GM12892 (cell line): ENCODE measurements around the gene SETD6.
"Not testable (repeated sequence)": the region's sequence is repeated elsewhere in the genome, so short reads cannot be mapped to it uniquely, and the experiment has no call there.

ENCODE experiments used
- DNase-seq: peaks from one replicate; pipeline ENCODE4 v3.0.0; 2011; ENCODE audit not compliant: insufficient read length
- FAIRE-seq: peaks from 2 replicates; lab custom pipeline; 2011; peaks lifted over from hg19 to GRCh38; lab: Jason Lieb, UNC
- POLR2A ChIP-seq: IDR thresholded peaks from 2 replicates; pipeline ENCODE4 v1.6.1; 2011; ENCODE audit warnings: low read depth, low read length, control low read depth
- POLR2AphosphoS5 ChIP-seq: IDR thresholded peaks from 2 replicates; pipeline ENCODE4 v1.6.1; 2011; ENCODE audit warnings: low read depth, low read length, control low read depth
- TAF1 ChIP-seq: IDR thresholded peaks from 2 replicates; pipeline ENCODE4 v1.6.1; 2011; ENCODE audit warnings: low read depth, mild to moderate bottlenecking, control low read depth, low read length, borderline replicate concordance

SETD6 gene

DNA sequence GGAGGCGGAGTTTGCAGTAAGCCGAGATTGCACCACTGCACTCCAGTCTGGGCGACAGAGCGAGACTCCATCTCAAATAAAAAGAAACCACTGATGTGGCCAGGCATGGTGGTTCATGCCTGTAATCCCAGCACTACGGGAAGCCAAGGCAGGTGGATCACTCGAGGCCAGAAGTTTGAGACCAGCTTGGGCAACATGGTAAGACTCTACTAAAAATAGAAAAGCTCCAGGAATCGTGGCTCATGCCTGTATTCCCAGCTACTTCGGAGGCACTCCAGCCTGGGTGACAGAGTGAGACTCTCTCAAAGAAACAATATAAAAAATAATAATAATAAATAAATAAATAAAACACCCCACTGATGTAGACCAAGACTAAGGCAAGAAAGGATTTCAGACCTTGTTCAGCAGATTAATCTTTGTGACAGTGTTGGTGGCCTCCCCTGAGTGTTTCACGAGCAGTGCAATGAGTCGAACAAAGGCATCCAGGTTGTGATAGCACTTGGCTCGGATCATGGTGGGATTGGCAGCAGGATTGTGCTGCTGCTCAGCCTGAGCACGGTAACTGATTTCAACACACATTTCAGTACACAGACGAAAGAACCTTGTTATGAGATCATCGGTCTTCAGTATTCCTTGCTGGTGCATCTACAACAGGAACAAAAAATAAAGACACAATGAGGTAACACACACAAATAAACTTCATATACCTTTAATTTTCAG lies 18.6 kb downstream of the SETD6 start:
- FAIRE-seq (no peak), DNase-seq (no peak)
- TF ChIP-seq POLR2AphosphoS5 (no peak), POLR2A (no peak), TAF1 (no peak)

DNA sequence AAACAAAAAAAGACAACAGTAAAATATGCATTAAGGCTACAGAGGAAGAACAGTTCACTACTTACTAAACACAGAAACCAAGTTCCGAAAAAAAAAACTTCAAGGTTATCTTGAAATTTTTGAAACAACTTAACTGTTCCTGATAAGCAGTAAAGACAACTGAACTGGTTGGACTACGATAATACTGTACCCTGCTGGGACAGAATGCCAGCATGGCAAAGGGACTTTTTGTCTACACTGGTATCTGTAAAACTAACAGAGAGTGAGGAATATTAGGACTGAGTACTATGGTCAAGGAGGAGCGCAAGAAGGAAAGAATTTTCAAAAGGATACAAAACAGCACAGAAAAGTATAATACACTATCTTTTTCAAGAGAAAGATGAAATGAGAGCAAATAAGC lies 19.8 kb downstream of the SETD6 start:
- no peak for FAIRE-seq
- no peak for DNase-seq
- TF ChIP-seq TAF1 (no peak), POLR2AphosphoS5 (no peak), POLR2A (no peak)

DNA sequence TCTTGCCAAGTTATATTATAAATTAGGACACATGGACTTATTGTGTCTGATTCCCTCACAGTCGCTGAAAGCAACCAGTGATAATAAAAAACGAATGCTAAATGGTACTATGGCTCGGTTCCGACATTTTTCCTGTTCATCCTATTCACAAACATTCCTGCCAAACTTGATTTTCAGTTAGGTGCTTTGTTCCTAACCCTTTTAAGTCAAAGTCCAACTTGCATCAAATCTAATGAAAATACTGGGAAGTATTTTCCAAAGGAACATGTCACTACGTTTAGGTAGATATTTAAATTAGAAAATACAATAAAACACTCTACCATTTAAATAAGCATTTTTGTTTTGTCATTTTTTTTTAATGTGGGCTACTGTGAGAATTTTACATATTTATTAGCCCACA lies 21.0 kb downstream of the SETD6 start:
- TF ChIP-seq POLR2A = no peak
- TF ChIP-seq POLR2AphosphoS5 = no peak
- TF ChIP-seq TAF1 = no peak
- DNase-seq = no peak
- FAIRE-seq = no peak

DNA sequence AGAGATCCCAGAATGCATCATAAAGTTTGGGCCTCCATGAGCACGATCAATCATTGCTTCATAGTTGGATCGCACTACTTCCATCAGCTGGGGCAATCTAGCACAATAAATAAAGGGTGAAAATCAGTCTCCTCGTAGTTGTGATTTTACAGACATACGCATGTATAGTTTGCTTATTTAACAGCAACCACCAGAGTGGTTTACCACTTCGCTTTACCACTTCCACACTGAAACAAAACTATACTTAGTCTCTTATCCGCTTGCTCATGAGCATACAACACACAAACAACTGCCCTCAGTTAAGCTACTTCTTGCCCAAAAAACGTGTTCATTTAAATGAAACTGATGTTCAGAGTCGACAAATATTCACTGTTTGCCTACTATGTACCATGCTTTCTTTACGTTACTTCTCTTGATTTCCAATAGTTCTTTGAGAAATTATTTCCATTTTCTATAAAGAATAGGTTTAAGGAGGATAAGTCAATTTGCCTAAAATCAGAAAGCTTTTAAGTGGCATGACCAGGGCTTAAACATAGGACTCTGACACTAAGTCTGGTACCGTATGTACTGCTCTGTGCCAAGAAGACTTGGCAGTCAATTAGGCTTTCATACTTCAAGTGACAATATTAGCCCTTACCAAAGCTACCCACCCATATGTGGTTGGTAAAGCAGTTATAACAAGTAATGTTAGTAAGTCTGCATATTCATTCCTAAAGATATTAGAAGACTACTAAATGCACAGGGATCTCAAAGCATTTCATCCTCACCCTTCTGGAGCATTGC lies 22.0 kb downstream of the SETD6 start:
- DNase-seq = no peak
- TF ChIP-seq TAF1 = no peak
- no peak for TF ChIP-seq POLR2AphosphoS5
- TF ChIP-seq POLR2A = no peak
- no peak for FAIRE-seq

DNA sequence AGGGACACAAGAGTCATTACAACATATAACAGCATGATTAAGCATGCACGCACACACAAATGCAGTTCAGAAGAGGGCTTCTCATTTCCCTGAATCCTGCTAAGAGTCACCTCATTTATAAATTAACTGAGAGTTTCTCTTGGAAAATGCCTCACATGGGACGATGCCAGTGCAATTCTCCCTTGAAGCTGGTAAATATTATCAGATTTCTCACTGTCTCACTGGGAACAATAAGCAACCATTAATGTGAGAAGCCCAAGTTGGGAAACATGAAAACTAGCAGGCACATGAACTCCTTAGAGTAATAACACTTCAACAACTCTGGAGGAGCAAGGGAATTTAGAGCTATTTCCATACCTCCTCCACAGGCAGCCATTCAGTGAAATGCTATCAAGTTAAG lies 26.4 kb downstream of the SETD6 start:
- FAIRE-seq (no peak), DNase-seq (no peak)
- no peak for TF ChIP-seq POLR2AphosphoS5

DNA sequence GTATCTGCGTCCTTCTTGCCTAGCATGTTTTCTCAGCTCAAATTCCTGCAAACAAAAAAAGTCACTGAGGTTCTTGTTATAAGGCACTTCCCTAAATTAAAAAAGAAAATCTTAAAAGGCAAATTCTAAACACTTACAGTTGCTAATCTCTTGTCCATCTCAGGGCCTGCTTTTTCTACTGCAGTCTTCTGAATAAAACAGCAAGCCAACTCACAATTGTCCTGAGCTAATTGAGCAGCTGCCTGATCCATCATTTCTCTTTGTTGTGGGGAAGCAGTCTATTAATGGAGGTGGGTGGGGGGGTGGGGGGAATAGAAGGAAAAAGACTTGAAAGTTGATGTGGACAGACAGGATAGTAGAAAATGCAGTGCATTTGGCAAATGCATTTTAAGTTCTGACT lies 27.0 kb downstream of the SETD6 start:
- no peak for TF ChIP-seq POLR2A
- TF ChIP-seq POLR2AphosphoS5 = no peak
- no peak for TF ChIP-seq TAF1
- FAIRE-seq = no peak

DNA sequence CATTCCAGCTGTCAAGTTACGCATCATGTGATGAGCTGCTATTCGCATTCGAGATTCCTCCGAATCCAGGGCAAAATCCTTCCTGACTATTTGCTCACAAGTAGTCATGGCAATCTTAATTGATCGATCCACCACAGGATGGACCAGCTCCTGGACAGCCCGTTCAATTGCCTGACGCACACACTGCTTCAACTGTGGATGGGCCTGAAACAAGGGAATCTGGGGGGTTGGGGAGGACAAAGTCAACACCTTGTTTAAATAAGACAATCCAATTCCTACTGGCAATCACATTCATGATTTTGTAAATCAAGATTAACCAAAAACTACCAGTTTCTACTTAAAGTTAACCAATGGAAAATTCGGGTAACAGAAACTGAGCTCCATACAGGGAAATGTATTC lies 28.4 kb downstream of the SETD6 start:
- DNase-seq (no peak), FAIRE-seq (no peak)
- TF ChIP-seq TAF1 (no peak), POLR2AphosphoS5 (no peak), POLR2A (no peak)

More for the DNA sequence above, 27.0 kb downstream of the SETD6 start:
- no peak for DNase-seq

DNA sequence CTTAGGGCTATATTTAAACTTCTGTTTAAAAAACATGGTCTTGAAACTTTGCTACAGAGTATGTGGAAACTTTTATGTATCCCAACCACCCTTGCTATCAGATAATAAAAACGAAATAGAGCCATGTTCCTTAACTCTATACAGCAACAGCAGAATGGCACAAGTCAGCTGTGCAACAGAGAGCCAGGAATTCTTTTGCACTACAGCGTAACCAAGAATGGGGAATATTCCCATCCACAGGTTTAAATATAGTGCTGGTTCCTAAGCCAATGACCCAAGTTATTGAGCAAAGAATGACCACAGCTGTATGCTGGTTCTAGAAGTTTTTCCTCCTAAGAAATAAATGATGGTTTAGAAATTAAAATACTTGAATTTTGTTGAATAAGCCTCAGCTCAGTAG lies 33.1 kb downstream of the SETD6 start:
- DNase-seq (no peak), FAIRE-seq (no peak)
- no peak for TF ChIP-seq POLR2AphosphoS5
- TF ChIP-seq POLR2A = no peak
- no peak for TF ChIP-seq TAF1

DNA sequence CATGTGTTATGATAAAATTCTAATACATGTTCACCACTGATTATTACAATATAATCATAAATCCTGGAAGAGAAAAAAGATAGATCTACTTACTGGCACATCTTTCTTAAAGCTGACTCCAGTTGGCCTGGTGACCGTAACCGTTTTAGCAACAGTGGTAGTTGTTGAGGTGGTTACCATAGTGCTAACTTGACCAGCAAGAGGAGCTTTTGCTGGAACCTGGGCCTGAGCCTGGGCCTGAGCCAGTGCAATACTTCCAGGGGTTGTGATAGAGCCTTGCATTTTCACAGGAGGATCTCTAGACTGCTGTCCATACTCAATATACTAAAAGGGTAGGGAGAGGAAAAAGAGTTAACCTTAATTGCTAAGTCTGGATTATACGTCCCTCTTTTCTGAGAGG lies 36.2 kb downstream of the SETD6 start:
- FAIRE-seq (no peak), DNase-seq (no peak)
- TF ChIP-seq POLR2A (no peak), TAF1 (no peak), POLR2AphosphoS5 (no peak)

DNA sequence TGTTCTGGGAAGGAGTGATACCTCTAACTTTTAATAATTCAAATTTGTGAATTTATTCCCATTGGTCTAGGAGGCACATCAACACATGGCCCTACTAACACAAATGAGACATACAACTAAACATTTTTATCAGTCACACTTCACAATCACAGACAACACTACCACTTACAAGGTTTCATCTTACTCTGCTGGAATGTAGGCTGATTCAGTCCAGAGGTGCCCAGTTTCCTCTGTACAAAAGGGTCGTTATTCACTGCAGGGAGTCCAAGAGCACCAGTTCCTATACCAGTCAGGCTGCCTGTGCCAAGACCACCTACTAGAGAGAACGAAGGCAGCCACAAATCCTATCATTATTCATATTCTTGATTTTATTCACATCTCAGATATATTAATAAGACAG lies 41.4 kb downstream of the SETD6 start:
- DNase-seq (no peak), FAIRE-seq (no peak)
- TF ChIP-seq POLR2A = no peak
- no peak for TF ChIP-seq POLR2AphosphoS5
- TF ChIP-seq TAF1 = no peak

DNA sequence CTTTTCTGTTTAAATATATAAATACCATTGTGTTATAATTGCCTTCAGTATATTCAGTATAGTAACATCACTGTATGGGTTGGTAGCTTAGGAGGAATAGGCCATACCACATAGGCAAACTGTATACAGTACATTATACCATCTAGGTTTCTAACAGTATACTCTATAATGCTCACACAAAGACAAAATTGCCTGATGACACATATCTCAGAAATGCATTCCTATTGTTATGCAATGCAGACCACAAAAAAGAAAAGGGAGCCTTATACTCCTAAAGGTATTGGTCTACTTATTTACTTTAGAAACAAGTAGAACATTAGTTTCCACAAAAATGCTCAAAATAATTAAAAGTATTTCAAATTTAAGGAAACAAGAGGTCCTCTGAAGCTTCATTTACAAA lies 47.9 kb downstream of the SETD6 start:
- FAIRE-seq (no peak), DNase-seq (no peak)
- TF ChIP-seq TAF1 (no peak), POLR2AphosphoS5 (no peak), POLR2A (no peak)

DNA sequence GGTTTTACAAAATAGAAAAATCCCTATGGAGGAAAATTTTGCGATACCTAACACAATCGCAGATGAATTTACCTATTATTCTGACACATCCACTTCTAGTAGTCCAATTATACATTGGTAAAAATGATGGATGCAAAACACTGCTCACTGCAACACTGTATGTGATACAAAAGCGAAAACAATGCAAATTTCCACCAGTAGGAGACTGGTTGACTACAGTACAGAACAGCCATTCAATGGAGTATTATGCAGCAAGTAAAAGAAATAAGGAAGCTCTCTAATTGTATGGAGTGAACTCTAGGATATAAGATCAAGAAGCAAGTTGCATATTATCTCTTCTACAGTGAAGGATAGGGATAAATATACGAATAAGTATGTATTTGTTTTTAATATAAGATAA lies 48.5 kb downstream of the SETD6 start:
- FAIRE-seq (no peak), DNase-seq (no peak)
- TF ChIP-seq POLR2A = no peak
- TF ChIP-seq TAF1 = no peak
- TF ChIP-seq POLR2AphosphoS5 = no peak

DNA sequence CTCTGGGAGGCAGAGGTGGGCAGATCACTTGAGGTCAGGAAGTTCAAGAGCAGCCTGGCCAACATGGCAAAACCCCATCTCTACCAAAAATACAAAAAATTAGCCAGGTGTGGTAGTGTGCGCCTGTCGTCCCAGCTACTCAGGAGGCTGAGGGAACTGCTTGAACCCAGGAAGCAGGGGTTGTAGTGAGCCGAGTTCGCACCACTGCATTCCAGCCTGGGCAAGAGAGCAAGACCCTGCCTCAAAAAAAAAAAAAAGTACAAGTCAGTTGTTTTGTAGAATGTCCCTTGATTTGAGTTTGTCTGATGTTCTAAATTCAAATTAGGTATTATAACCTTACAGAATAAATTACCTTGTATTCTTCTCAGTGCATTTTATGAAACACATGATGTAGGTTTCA lies 50.4 kb downstream of the SETD6 start:
- not testable (repeated sequence) for FAIRE-seq, DNase-seq
